Calu3 (cell line): Measurements from ENCODE around the gene LCP2. TPM values are rescaled to one million over a fixed set of nuclear protein-coding genes. Genes with fewer than 3 reads are reported as not detected.

Source experiments
- BruUV-seq: library from RNA; stranded (reverse); fragments of 400-500 nt; replicated peaks from 2 replicates; lab custom pipeline; 2021; lab: Mats Ljungman, UMichigan
- CTCF ChIA-PET: fragments of 300-600 bp; sonication (Branson Sonifier 250); formaldehyde crosslinking; loops from one replicate; lab custom pipeline; 2022; ENCODE audit warnings: antibody characterized with exemption; lab: Charles Lee
- DNase-seq: peaks from one replicate; pipeline ENCODE4 v3.0.0; 2022
- H3K27ac Mint-ChIP-seq: one replicate; pipeline ENCODE4 v1.8.0; 2022; ENCODE audit warnings: mixed read lengths; ENCODE audit not compliant: unreplicated experiment
- H3K27me3 Mint-ChIP-seq: one replicate; pipeline ENCODE4 v1.8.0; 2022; ENCODE audit warnings: mixed read lengths; ENCODE audit not compliant: unreplicated experiment
- H3K36me3 Mint-ChIP-seq: one replicate; pipeline ENCODE4 v1.8.0; 2022; ENCODE audit warnings: mild to moderate bottlenecking, moderate library complexity, mixed read lengths; ENCODE audit not compliant: insufficient read depth, unreplicated experiment
- H3K4me1 Mint-ChIP-seq: one replicate; pipeline ENCODE4 v1.8.0; 2022; ENCODE audit warnings: mild to moderate bottlenecking, low read depth, mixed read lengths; ENCODE audit not compliant: unreplicated experiment
- H3K4me3 Mint-ChIP-seq: one replicate; pipeline ENCODE4 v1.8.0; 2022; ENCODE audit warnings: mild to moderate bottlenecking, low read depth, moderate library complexity, mixed read lengths; ENCODE audit not compliant: unreplicated experiment
- H3K9me3 Mint-ChIP-seq: one replicate; pipeline ENCODE4 v1.8.0; 2022; ENCODE audit warnings: low read depth, mixed read lengths; ENCODE audit not compliant: unreplicated experiment
- CTCF ChIP-seq: fragments of 200-600 bp; IDR thresholded peaks from one replicate; pipeline ENCODE4 v1.8.0; 2022; ENCODE audit warnings: antibody characterized with exemption; ENCODE audit not compliant: unreplicated experiment
- intact Hi-C: fragments of 100-400 bp; cut with micrococcal nuclease; formaldehyde crosslinking; loops from one replicate; pipeline ENCODE4 v1.10.0; 2022; ENCODE audit not compliant: unreplicated experiment
- total RNA-seq: library from RNA; stranded (reverse); gene quantifications from 2 replicates; pipeline ENCODE4 v1.2.3, GENCODE V29; 2022

Gene LCP2
- total RNA-seq, 1 experiment from 2014 or later: not detected

DNA sequence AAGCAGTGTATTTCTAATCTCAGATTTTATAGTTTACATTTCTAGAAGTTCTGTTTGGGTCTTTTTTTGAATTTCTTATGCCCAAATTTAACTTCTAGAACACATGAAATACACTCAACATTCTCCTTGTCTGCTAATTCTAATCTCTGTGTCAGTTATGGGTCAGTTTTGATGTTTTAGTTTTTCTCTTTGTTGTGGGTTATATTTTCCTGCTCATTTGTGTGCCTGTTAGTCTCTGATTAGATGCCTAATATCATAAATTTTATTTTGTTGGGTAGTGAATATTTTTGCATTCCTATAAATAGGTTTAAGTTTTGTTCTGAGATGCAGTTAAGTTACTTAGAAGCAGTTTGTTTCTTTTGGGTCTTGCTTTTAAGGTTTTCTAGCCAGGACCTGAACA, 12.4 kb downstream of the LCP2 start:
- Mint-ChIP-seq H3K4me1 (no peaks in the 10 kb centered on the region), H3K36me3 (no peaks in the 10 kb centered on the region), H3K4me3 (no peak overlapping the region), H3K9me3 (peaks cover 6% of the 10 kb centered on the region), H3K27ac (no peak overlapping the region), H3K27me3 (peaks cover 98% of the 10 kb centered on the region)
- intact Hi-C loops: no loop called here
- DNase-seq: no peak
- CTCF ChIA-PET: no interaction called here
- TF ChIP-seq CTCF: no peak
- BruUV-seq: no TSS peak

- TF ChIP-seq CTCF: no peak
- BruUV-seq: no TSS peak
- no peak overlapping the region for H3K4me3 Mint-ChIP-seq
- peaks cover 95% of the 10 kb centered on the region for H3K27me3 Mint-ChIP-seq
- intact Hi-C loops: no loop called here
- no peak for DNase-seq
- H3K36me3 Mint-ChIP-seq: no peaks in the 10 kb centered on the region
- H3K4me1 Mint-ChIP-seq: no peaks in the 10 kb centered on the region
- no peak overlapping the region for H3K27ac Mint-ChIP-seq
- CTCF ChIA-PET: no interaction called here
- peaks cover 3% of the 10 kb centered on the region for H3K9me3 Mint-ChIP-seq
Observed at GRCh38 chr5:170284231-170284630, 13.3 kb downstream of the LCP2 start.

- TF ChIP-seq CTCF: no peak
- BruUV-seq: no TSS peak
- no peak overlapping the region for H3K27ac Mint-ChIP-seq
- CTCF ChIA-PET: interaction anchor here (1.3 kb wide), 2 partner anchors 8 to 113 kb away, joined by 3 read pairs; no protein-coding TSS in a partner anchor
- no peaks in the 10 kb centered on the region for H3K4me1 Mint-ChIP-seq
- H3K9me3 Mint-ChIP-seq: peaks cover 3% of the 10 kb centered on the region
- H3K27me3 Mint-ChIP-seq: peaks cover 86% of the 10 kb centered on the region
- H3K4me3 Mint-ChIP-seq: no peak overlapping the region
- intact Hi-C loops: no loop called here
- no peak for DNase-seq
- no peaks in the 10 kb centered on the region for H3K36me3 Mint-ChIP-seq
Observed at GRCh38 chr5:170283296-170283695, 14.3 kb downstream of the LCP2 start.

DNA sequence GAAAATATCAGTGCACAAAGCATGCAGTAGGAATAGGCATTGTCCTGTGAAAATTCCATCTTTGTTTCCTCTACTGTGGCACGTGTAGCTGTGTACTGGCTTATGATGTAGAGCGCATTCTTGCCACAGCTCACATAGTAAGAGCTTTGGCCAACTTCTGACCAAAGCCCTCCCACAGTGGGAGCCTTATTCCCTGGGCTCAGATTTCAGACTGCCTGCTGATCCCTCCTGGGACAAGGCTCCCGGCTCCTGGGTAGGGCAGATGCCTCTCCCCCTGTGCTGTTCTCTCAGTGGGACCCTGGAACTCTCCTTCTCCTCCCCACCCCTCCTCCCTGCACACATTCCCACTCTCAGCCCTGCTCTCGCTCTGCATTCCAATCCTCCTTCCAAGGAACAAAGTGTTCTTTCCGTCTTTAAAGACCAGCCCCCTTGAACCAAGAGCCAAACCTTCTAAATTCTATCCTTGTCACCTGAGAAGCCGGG, 17.5 kb downstream of the LCP2 start:
- H3K9me3 Mint-ChIP-seq: peaks cover 3% of the 10 kb centered on the region
- no peak overlapping the region for H3K4me3 Mint-ChIP-seq
- H3K4me1 Mint-ChIP-seq: no peaks in the 10 kb centered on the region
- no peak for DNase-seq
- H3K27ac Mint-ChIP-seq: no peak overlapping the region
- no peaks in the 10 kb centered on the region for H3K36me3 Mint-ChIP-seq
- CTCF ChIA-PET: no interaction called here
- no TSS peak for BruUV-seq
- TF ChIP-seq CTCF: no peak
- intact Hi-C loops: no loop called here
- peaks cover 85% of the 10 kb centered on the region for H3K27me3 Mint-ChIP-seq
